ENCODE data around the gene RPTOR.

The RPTOR gene

DNA sequence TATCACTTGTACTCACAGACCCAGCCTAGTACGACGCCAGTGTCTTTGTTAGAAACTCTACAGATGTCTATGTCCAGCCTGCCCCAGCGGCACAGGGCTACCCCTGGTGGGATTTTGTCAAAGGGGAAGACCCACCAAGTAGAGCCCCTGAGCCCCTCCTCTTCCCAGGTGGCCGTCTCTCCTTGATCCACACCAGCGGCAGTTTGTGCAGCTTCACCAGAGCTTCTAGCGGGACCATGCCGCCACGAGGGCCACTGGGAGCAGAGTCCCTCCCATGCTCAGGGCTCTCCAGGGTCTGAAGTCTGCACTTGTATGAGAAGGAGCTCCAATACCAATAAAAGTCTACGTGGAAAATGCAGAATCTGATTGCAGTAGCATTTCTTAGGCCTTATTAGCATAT is 157.1 kb downstream of the RPTOR start:
- DNase-seq = no peak

GRCh38 chr17:80702315-80703141 is 157.9 kb downstream of the RPTOR start:
- DNase-seq = no peak

DNA sequence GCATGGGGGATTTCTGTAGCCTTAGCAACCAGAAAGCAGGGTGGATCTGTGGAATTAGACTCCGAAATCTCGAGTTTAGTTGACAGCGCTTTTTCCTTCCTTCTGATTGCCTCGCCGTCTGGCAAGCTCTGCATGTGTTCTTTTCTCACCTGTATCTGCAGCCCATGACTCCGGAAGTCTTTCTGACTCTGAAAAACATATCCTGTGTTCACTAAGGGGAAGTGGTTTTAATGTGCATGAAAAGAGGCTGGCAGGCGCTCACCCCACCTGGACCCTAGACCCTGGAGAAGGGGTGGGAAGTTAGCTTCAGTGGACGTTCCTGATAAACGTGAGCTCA is 158.5 kb downstream of the RPTOR start:
- DNase-seq = no peak

DNA sequence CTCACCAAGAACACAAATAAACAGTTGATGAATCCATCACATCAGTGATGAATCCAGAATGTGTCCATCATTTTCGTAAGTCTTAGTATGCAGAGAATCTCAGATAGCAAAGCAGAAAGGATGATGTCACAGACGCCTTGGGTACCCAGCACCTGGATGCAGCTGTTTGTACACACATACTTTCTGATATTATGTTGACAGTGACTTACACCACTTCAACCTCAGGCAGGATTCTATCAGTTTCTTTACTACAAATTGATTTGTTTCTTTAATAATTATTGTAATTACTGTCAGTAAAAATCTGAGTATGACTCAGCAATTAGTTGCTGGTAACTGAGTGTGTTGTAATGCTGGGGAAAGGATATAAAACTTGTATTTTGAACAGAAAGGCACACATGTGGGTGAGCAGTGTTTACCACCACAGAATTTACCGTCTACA is 159.8 kb downstream of the RPTOR start:
- DNase-seq = no peak

- no peak for DNase-seq
Observed at GRCh38 chr17:80704894-80705293, 160.3 kb downstream of the RPTOR start.

- no peak for DNase-seq
Observed at GRCh38 chr17:80705988-80706387, 161.3 kb downstream of the RPTOR start.

DNA sequence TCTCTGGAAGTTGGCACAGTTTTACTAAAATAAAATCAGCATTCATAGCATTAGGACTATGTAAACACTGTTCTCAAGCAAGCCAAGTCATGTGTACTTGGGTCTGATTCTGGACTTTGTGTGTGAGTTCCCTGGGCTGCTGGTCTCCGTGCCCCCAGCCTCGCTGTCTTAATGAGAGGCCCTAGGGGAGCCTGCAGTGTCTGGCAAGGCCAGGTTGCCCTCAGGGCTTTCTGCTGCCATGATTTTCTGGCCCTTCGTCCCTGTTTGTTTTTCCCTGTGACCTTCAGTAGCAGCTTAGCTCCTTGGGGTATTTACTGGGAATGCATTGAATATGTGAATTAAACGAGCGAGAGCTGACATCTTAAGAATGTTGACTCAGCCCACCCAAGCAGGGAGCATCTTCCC is 161.8 kb downstream of the RPTOR start:
- DNase-seq = no peak

DNA sequence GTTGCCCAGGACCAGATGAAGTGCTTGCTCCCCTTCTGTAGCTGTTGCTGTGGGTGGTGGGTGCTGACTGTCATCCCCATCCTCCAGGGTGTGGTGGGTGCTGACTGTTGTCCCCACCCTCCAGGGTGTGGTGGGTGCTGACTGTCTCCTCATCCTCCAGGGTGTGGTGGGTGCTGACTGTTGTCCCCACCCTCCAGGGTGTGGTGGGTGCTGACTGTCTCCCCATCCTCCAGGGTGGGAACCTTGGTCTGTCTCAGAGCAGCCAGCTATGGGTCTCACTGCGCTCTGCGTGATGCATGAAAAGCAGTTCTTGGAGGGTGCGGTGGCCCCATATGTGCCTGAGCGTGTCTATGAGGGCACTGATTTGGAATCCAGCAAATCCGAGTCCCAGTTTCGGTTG is 163.8 kb downstream of the RPTOR start:
- no peak for DNase-seq

DNA sequence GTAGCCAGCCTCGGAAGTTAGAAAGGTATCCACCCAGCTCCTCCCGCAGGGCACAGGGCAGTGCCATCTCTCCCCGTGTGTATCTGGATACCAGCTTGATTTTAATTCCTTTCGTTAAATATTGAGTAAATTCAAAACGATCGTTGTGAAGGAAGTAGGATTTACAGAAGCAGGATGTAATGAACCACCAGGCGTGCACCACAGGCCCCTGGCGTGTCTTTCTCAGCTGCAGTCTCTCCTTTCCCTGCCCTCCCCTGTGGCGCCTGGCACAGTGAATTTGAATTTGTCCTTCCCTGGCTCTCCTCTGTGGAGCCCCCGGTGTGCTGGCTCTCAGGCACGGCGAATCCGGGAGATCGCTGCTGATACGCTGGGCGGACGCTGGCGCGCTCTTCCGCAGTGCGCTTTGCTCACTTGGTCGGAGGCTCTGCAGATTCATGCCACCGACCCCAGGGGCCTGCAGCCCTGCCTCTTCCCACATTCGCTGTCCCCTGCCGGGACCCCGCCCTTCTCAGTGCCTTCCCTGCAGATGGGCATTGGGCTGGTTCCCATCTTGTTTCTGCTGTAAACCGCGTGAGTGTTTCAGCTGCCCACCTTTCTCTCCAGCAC is 164.6 kb downstream of the RPTOR start:
- DNase-seq = no peak

GRCh38 chr17:80710714-80711302 is 166.2 kb downstream of the RPTOR start:
- no peak for DNase-seq

DNA sequence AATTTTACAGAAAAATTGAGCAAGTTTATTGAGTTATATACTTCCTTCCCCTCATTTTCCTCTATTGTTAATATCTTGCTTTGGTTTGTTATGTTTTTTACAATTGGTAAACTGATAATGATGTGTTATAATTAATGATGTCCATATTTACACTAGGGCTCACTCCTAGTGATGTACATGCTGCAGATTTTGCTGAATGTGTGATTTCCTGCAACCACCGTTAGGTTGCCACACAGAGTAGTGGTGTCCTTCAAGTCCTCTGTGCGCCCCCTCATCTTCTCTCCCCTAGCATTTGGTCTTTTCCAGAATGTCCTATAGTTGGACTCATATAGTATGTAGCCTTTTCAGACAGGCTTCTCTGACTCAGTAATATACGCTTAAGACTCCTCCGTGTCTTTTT is 167.5 kb downstream of the RPTOR start:
- DNase-seq = no peak

- no peak for DNase-seq
Observed at GRCh38 chr17:80712606-80713005, 168.0 kb downstream of the RPTOR start.

- DNase-seq = no peak
Observed at GRCh38 chr17:80716986-80717719, 172.5 kb downstream of the RPTOR start.

- no peak for DNase-seq
Observed at GRCh38 chr17:80717720-80718083, 173.1 kb downstream of the RPTOR start.

GRCh38 chr17:80718428-80718827 is 173.8 kb downstream of the RPTOR start:
- DNase-seq = no peak

DNA sequence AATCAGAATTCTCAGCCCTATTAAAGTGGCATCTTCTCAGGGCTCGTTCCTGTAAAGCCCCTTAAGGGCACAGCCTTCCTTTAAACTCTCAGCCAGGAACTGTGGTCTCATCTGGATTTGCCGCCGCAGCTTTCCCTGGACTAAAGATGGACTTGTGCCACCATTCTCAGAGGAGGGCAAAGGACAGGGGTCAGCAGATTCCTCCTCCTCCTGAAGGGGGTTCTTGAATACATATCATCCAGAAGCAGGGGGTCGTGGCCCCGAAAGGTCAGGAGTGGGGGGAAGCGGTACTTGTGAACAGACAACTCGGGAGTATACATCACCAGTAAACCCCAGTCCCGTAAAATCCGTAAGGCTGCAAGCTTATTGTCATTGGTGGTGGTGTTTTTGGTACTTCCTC is 174.8 kb downstream of the RPTOR start:
- no peak for DNase-seq

- peak; percentile 23 for DNase-seq
Observed at GRCh38 chr17:80720610-80721577, 176.3 kb downstream of the RPTOR start.

- no peak for DNase-seq
Observed at GRCh38 chr17:80722661-80723060, 178.0 kb downstream of the RPTOR start.

GRCh38 chr17:80724775-80725266 is 180.2 kb downstream of the RPTOR start:
- peak; percentile 74 for DNase-seq

DNA sequence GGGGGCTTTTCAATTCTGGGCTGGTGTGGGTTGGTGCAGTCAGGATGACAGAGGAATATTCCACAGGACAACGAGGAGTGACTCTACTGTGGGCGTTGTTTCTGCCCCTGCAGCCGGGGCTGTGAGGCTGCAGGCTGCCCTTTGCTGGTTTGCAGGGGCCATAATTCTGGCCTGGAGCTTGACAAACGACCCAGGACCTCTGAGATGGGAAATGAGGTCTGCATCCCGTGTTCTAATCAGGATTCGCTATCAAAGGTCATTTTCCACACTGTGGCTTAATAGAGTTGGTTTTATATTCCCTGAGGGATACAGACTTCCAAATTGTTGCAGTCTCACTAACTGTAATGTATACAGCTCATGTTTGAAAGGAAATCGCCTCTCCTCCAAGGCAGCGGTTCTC is 180.9 kb downstream of the RPTOR start:
- no peak for DNase-seq

DNA sequence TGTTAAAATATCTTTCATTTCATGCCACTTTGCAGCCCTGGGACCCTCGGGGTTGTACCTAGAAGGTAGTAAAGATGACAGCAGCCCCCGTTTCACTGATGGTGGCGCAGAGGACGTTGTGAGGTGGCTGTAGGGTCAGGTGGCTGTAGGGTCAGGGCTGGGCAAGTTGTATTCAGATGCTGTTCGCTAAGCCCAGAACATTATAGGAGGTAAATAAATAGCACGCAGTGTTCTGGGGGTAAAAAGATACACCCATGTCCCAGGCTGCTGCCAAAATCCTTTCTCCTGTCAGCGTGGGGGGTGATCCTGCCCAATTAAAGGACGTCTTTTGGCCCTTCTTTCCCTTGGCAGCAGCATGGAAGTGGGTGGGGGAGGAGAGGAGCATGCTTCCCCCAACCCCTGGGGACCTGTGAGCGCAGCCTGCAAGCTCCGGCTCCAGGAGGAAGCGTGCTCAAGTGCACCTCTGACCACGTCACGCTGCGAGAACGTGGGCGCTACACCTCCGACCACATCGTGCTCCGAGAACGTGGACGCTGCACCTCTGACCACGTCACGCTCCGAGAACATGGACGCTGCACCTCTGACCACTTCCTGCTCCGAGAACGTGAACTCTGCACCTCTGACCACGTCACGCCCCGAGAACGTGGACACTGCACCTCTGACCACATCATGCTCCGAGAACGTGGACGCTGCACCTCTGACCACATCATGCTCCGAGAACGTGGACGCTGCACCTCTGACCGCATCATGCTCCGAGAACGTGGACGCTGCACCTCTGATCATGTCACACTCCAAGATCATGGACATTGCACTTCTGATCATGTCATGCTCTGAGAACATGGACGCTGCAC is 182.1 kb downstream of the RPTOR start:
- no peak for DNase-seq
